ENCODE results near the gene BIRC2.
"Not testable (repeated sequence)": the region's sequence is repeated elsewhere in the genome, so short reads cannot be mapped to it uniquely, and the experiment has no call there.

The BIRC2 gene

GRCh38 chr11:102323542-102324251, 23.3 kb upstream of the BIRC2 start:
- DNase-seq: no peak

DNA sequence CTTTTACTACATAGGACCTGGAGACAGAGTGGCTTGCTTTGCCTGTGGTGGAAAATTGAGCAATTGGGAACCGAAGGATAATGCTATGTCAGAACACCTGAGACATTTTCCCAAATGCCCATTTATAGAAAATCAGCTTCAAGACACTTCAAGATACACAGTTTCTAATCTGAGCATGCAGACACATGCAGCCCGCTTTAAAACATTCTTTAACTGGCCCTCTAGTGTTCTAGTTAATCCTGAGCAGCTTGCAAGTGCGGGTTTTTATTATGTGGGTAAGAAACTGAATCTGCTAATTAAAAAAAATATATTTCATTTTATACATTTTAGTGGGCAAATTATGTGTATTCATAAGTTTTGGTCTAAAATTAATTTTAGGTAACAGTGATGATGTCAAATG, 21.9 kb upstream of the BIRC2 start:
- DNase-seq: no peak

- no peak for DNase-seq
Observed at GRCh38 chr11:102328748-102329147, 18.3 kb upstream of the BIRC2 start.

- DNase-seq: no peak
Observed at GRCh38 chr11:102330231-102330630, 16.8 kb upstream of the BIRC2 start.

- no peak for DNase-seq
Observed at GRCh38 chr11:102331341-102331740, 15.7 kb upstream of the BIRC2 start.

- no peak for DNase-seq
Observed at GRCh38 chr11:102332611-102332994, 14.4 kb upstream of the BIRC2 start.

GRCh38 chr11:102338479-102339010, 8.5 kb upstream of the BIRC2 start:
- no peak for DNase-seq

- DNase-seq: not testable (repeated sequence)
Observed at GRCh38 chr11:102341311-102341710, 5.7 kb upstream of the BIRC2 start.

DNA sequence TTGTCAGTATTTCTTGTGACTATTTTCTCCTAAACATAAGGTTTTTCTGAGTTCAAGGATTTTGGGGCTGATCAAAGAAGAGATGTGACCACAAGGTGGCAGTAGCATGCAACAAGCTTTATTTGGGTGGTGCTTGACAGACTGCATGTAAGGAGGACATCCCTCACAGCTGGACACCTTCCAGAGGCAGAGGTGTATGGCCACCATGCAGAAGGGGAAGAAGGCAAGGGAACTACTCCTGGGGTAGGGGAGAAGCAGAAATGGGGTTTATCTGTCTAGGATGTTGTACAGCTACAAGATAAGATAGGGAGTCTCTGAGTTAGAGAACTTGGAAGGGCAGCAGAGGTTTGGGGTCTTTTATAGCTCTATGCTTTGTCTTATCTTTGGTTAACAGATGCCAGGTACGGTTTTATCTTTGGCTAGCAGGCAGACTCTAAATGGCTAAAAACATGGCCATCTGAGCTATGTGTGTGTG, 5.1 kb upstream of the BIRC2 start:
- peak; percentile 67 to 82 for DNase-seq

- DNase-seq: no peak
Observed at GRCh38 chr11:102343809-102344208, 3.2 kb upstream of the BIRC2 start.

- no peak for DNase-seq
Observed at GRCh38 chr11:102345904-102346303, 1.1 kb upstream of the BIRC2 start.

DNA sequence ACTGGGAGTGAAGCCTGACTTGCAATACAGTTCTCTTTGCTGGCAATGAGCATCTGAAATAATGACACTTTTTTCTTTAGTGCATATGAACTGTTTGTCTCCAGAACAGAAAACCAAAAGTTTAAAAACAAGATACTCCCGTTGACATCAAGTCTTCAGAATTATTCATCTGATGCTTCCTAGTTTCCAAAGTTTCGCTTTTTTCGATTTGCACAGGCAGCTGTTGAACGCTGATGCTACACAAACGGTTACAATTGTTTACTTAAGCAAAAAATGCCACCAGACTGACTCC, 612 bp upstream of the BIRC2 start:
- no peak for DNase-seq

GRCh38 chr11:102347462-102348370, 702 bp downstream of the BIRC2 start:
- peak in 1 of 2 experiments; percentile 27 for DNase-seq

DNA sequence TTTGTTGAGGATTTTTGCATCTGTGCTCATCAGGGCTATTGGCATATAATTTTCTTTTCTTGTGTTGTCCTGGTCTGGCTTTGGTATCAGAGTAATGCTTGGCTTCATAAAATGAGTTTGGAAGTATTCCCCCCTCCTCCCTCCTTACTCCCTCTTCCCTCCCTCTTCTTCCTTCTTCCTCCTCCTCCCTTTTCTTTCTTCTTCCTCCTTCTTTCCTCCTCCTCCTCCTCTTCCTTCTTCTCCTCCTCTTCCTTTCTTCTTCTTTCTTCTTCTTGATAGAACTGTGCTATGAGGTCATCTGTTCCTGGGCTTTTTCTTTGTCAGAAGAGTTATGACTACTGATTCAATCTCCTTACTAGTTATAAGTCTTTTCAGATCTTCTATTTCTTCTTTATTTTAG, 10.1 kb downstream of the BIRC2 start:
- DNase-seq: no peak

DNA sequence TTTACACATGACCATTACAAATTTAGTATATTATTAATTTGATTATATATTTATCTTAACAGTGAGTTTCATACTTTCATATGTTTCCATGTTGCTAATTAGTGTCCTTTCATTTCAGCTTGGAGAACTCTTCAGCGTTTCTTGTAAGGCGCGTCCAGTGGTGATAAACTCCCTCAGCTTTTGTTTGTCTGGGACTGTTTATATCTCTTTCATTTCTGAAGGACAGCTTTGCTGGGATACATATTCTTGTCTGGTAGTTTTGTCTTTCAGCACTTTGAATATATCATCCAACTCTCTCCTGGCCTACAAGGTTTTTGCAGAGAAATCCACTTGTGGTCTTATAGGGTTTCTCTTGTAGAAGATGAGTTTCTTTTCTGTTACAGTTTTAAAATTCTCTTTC, 12.4 kb downstream of the BIRC2 start:
- no peak for DNase-seq

DNA sequence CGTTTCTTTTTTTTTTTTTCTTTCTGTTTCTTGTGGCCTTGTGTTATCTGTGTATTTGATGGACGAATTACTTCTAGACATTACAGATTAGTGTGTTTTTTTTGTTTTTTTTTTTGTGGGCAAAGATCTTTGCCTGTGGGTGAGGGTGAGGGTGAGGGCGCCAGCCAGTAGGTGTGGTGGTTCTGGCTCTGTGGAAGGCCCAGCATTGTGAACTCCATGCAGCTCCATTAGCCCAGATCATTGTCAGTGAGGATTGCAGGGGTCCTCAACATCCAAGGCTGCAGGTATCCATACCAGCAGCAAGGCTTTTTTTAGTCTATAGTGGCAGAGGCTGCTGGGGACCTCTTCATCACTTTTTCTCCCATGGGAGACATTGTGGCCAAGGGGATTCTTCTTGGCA, 13.7 kb downstream of the BIRC2 start:
- DNase-seq: no peak

- no peak for DNase-seq
Observed at GRCh38 chr11:102361086-102362031, 14.3 kb downstream of the BIRC2 start.

GRCh38 chr11:102364991-102365390, 18.0 kb downstream of the BIRC2 start:
- no peak for DNase-seq

DNA sequence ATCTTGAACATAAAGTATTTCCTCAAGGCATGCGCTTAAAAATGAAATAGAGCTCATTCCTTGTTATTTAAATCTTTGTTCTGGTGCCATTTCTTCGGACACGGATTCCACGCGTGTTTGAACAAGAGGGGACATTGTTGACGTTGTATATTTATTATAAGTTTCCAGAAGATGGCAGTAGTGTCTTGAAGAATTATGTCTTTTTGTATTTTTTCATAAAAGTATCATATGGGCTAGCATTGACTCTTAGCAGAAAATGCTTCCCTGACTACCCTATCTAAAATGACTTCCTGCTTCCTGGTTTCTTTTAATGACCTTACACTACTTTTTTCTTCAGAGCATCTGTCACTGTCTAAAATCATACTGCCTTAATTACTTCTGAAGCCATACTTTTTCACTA, 20.4 kb downstream of the BIRC2 start:
- no peak for DNase-seq

DNA sequence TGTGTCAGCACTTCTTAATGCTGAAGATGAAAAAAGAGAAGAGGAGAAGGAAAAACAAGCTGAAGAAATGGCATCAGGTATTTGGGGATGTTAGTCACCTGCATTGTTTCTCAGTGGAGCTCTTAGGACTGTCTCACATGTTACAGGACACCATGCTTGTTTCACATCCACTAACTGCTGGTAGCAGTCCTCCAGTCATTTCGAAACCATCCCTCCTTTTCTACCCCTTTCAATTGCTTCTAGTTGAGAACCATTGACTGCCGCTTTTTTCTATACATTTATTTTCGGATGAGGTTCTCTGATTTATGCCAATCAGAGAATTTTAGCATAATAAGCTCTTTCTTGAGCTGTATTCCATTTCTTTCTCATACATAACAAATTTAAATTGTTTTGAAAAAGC, 21.5 kb downstream of the BIRC2 start:
- no peak for DNase-seq

DNA sequence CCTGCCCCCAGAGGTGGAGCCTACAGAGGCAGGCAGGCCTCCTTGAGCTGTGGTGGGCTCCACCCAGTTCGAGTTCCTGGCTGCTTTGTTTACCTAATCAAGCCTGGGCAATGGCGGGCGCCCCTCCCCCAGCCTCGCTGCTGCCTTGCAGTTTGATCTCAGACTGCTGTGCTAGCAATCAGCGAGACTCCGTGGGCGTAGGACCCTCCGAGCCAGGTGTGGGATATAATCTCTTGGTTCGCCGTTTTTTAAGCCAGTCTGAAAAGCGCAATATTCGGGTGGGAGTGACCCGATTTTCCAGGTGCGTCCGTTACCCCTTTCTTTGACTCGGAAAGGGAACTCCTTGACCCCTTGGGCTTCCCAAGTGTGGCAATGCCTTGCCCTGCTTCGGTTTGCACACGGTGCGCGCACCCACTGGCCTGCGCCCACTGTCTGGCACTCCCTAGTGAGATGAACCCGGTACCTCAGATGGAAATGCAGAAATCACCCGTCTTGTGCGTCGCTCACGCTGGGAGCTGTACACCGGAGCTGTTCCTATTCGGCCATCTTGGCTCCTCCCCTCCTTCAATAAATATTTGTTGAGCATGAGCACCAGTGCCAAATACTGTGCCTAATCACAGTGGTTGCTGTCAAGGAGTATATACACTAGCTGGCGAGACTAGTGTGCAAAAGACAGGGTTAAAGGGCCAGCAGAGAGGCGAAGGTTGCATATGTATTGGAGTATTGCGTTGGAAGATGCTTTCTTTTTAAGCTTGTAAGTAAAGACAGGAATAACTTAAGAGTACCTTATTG, 27.8 kb downstream of the BIRC2 start:
- not testable (repeated sequence) for DNase-seq

Data from NCI-H446 (cell line).